ENCODE measurements around the gene NUP107.

The NUP107 gene

DNA sequence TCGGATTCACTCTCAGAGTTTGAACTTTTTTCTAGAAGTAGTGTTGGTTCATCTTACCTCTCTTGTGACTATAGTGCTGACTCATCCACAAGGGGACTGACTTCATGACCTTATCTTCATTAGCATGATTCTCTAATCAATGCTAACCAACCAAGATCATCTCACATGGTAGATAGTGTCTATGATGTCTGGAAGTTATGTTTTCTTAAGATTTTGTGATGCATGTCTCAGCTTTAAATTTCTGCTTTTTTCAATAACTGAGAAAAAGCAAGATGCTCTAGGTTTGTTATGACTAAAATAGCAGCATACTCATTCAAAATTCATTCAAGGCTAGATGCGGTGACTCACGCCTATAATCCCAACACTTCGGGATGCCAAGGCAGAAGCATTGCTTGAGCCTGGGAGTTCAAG, 46.9 kb downstream of the NUP107 start:
- Histone ChIP-seq H3K27ac (ENCODE audit: low read depth, low read length, severe bottlenecking) (peak overlapping the region; percentile 43), H3K36me3 (ENCODE audit: control insufficient read depth, insufficient read depth, low read length) (peaks cover 92% of the 10 kb centered on the region), H3K4me1 (ENCODE audit: control insufficient read depth, insufficient read depth, low read length, poor library complexity, severe bottlenecking) (no peaks in the 10 kb centered on the region), H3K9me3 (ENCODE audit: control insufficient read depth, low read length) (no peaks in the 10 kb centered on the region), H3K4me3 (ENCODE audit: extremely low read depth, insufficient read depth, low read length, poor library complexity, severe bottlenecking) (no peak overlapping the region)
- 100% methylated on average over 3 to 4 of the region's 4 CpGs for WGBS, 2 experiments (ENCODE audit: insufficient coverage in 2 of 2)

DNA sequence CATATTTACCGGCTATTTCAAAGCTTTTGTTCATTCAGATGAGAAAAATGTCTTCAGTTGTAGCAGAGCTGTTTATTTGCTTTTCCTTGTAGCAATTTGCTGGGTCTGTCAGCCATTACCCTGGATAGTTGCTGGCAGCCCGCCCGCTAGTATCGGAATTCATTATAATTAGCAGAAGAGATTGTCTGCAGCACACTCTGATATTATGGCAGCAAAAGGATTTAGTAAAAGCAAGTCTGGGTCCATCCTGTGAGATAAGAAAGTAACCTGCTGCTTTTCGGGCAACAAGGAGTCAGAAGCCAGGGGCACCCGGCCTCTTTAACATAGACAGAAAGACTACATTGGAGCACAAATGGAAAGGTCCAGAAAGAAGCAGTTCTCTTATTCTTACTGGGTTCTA, 53.1 kb downstream of the NUP107 start:
- H3K36me3 ChIP-seq (ENCODE audit: control insufficient read depth, insufficient read depth, low read length) = peaks cover 49% of the 10 kb centered on the region
- no peaks in the 10 kb centered on the region for H3K9me3 ChIP-seq (ENCODE audit: control insufficient read depth, low read length)
- WGBS, 2 experiments (ENCODE audit: insufficient coverage in 2 of 2) = 95 to 99% methylated on average over 5 to 6 of the region's 6 CpGs
- H3K4me3 ChIP-seq (ENCODE audit: extremely low read depth, insufficient read depth, low read length, poor library complexity, severe bottlenecking) = no peak overlapping the region
- no peaks in the 10 kb centered on the region for H3K4me1 ChIP-seq (ENCODE audit: control insufficient read depth, insufficient read depth, low read length, poor library complexity, severe bottlenecking)
- no peak overlapping the region for H3K27ac ChIP-seq (ENCODE audit: low read depth, low read length, severe bottlenecking)

- Histone ChIP-seq H3K4me3 (ENCODE audit: extremely low read depth, insufficient read depth, low read length, poor library complexity, severe bottlenecking) (no peak overlapping the region), H3K9me3 (ENCODE audit: control insufficient read depth, low read length) (no peaks in the 10 kb centered on the region), H3K36me3 (ENCODE audit: control insufficient read depth, insufficient read depth, low read length) (peaks cover 16% of the 10 kb centered on the region), H3K4me1 (ENCODE audit: control insufficient read depth, insufficient read depth, low read length, poor library complexity, severe bottlenecking) (peaks cover 3% of the 10 kb centered on the region), H3K27ac (ENCODE audit: low read depth, low read length, severe bottlenecking) (no peak overlapping the region)
- WGBS, 2 experiments (ENCODE audit: insufficient coverage in 2 of 2) = 77 to 85% methylated on average over 2 of the region's 2 CpGs
These were observed 56.6 kb downstream of the NUP107 start for GRCh38 chr12:68743356-68743755.

- Histone ChIP-seq H3K4me1 (ENCODE audit: control insufficient read depth, insufficient read depth, low read length, poor library complexity, severe bottlenecking) (peaks cover 3% of the 10 kb centered on the region), H3K27ac (ENCODE audit: low read depth, low read length, severe bottlenecking) (no peak overlapping the region), H3K4me3 (ENCODE audit: extremely low read depth, insufficient read depth, low read length, poor library complexity, severe bottlenecking) (peak overlapping the region; percentile 68), H3K9me3 (ENCODE audit: control insufficient read depth, low read length) (no peaks in the 10 kb centered on the region), H3K36me3 (ENCODE audit: control insufficient read depth, insufficient read depth, low read length) (peaks cover 13% of the 10 kb centered on the region)
- WGBS, 2 experiments (ENCODE audit: insufficient coverage in 2 of 2) = 82% methylated on average over 5 of the region's 9 CpGs; no CpG with 5 or more reads in 1 of the 2 experiments
These were observed 58.7 kb downstream of the NUP107 start for GRCh38 chr12:68745376-68745903.

GRCh38 chr12:68745904-68746571, 59.3 kb downstream of the NUP107 start, which contains the start of gene SLC35E3:
Gene SLC35E3 (plus strand): TSS chr12:68746176. CDS start chr12:68746378, 202 bp downstream.
- peaks cover 3% of the 10 kb centered on the region for H3K4me1 ChIP-seq (ENCODE audit: control insufficient read depth, insufficient read depth, low read length, poor library complexity, severe bottlenecking)
- 3 to 8% methylated on average over 47 to 51 of the region's 52 CpGs for whole genome bisulfite sequencing, 2 experiments (ENCODE audit: insufficient coverage in 2 of 2)
- peak within 1 kb of the TSS; percentile 72 for H3K27ac ChIP-seq (ENCODE audit: low read depth, low read length, severe bottlenecking)
- peak within 1 kb of the TSS; percentile 68 for H3K4me3 ChIP-seq (ENCODE audit: extremely low read depth, insufficient read depth, low read length, poor library complexity, severe bottlenecking)
- H3K36me3 ChIP-seq (ENCODE audit: control insufficient read depth, insufficient read depth, low read length) = peaks cover 19% of the 10 kb centered on the region
- H3K9me3 ChIP-seq (ENCODE audit: control insufficient read depth, low read length) = no peaks in the 10 kb centered on the region

- Histone ChIP-seq H3K27ac (ENCODE audit: low read depth, low read length, severe bottlenecking) (peak overlapping the region; percentile 72), H3K4me1 (ENCODE audit: control insufficient read depth, insufficient read depth, low read length, poor library complexity, severe bottlenecking) (peaks cover 3% of the 10 kb centered on the region), H3K9me3 (ENCODE audit: control insufficient read depth, low read length) (no peaks in the 10 kb centered on the region), H3K4me3 (ENCODE audit: extremely low read depth, insufficient read depth, low read length, poor library complexity, severe bottlenecking) (peak overlapping the region; percentile 68), H3K36me3 (ENCODE audit: control insufficient read depth, insufficient read depth, low read length) (peaks cover 23% of the 10 kb centered on the region)
- 7 to 14% methylated on average over 5 of the region's 15 CpGs for WGBS, 2 experiments (ENCODE audit: insufficient coverage in 2 of 2)
These were observed 59.9 kb downstream of the NUP107 start for GRCh38 chr12:68746572-68747180.

GRCh38 chr12:68749443-68749842, 62.7 kb downstream of the NUP107 start:
- Histone ChIP-seq H3K36me3 (ENCODE audit: control insufficient read depth, insufficient read depth, low read length) (peaks cover 50% of the 10 kb centered on the region), H3K9me3 (ENCODE audit: control insufficient read depth, low read length) (no peaks in the 10 kb centered on the region), H3K4me1 (ENCODE audit: control insufficient read depth, insufficient read depth, low read length, poor library complexity, severe bottlenecking) (peaks cover 3% of the 10 kb centered on the region), H3K4me3 (ENCODE audit: extremely low read depth, insufficient read depth, low read length, poor library complexity, severe bottlenecking) (no peak overlapping the region), H3K27ac (ENCODE audit: low read depth, low read length, severe bottlenecking) (no peak overlapping the region)
- 86 to 97% methylated on average over 2 to 3 of the region's 3 CpGs for WGBS, 2 experiments (ENCODE audit: insufficient coverage in 2 of 2)

- 90 to 100% methylated on average over 1 to 4 of the region's 4 CpGs for WGBS, 2 experiments (ENCODE audit: insufficient coverage in 2 of 2)
- H3K4me3 ChIP-seq (ENCODE audit: extremely low read depth, insufficient read depth, low read length, poor library complexity, severe bottlenecking) = no peak overlapping the region
- peaks cover 54% of the 10 kb centered on the region for H3K36me3 ChIP-seq (ENCODE audit: control insufficient read depth, insufficient read depth, low read length)
- no peaks in the 10 kb centered on the region for H3K9me3 ChIP-seq (ENCODE audit: control insufficient read depth, low read length)
- H3K27ac ChIP-seq (ENCODE audit: low read depth, low read length, severe bottlenecking) = no peak overlapping the region
- peaks cover 3% of the 10 kb centered on the region for H3K4me1 ChIP-seq (ENCODE audit: control insufficient read depth, insufficient read depth, low read length, poor library complexity, severe bottlenecking)
These were observed 63.1 kb downstream of the NUP107 start for GRCh38 chr12:68749861-68750260.

GRCh38 chr12:68750506-68750905, 63.7 kb downstream of the NUP107 start:
- Histone ChIP-seq H3K4me3 (ENCODE audit: extremely low read depth, insufficient read depth, low read length, poor library complexity, severe bottlenecking) (no peak overlapping the region), H3K36me3 (ENCODE audit: control insufficient read depth, insufficient read depth, low read length) (peaks cover 60% of the 10 kb centered on the region), H3K9me3 (ENCODE audit: control insufficient read depth, low read length) (no peaks in the 10 kb centered on the region), H3K27ac (ENCODE audit: low read depth, low read length, severe bottlenecking) (no peak overlapping the region), H3K4me1 (ENCODE audit: control insufficient read depth, insufficient read depth, low read length, poor library complexity, severe bottlenecking) (peaks cover 3% of the 10 kb centered on the region)
- 53 to 87% methylated on average over 3 to 4 of the region's 4 CpGs for WGBS, 2 experiments (ENCODE audit: insufficient coverage in 2 of 2)

DNA sequence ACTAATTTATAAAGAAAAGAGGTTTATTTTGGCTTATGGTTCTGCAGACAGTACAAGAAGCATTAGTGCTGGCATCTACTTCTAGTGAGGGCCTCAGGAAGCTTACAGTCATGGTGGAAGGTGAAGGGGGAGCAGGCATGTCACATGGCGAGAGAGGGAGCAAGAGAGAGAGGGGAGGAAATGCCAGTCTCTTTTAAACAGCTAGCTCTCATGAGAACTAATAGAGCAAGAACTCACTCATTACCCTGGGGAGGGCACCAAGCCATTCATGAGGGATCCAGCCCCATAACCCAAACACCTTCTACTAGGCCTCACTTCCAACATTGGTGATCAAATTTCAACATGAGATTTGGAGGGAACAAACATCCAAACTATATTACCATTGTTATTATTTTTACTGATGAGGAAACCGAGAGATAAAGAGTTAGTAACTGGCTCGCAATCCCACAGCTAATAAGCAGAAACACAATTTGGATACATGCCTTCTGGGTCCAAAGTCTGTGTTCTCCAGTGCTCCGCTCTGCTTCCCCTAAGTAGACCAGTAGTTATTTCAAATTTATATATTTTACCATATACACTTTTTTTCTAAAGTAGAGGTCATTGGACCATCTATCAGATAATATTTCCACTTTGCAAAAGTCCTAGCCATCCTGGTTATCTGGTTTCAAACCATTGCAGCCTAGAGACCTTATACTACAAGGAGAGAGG, 68.9 kb downstream of the NUP107 start:
- Histone ChIP-seq H3K36me3 (ENCODE audit: control insufficient read depth, insufficient read depth, low read length) (peaks cover 86% of the 10 kb centered on the region), H3K4me1 (ENCODE audit: control insufficient read depth, insufficient read depth, low read length, poor library complexity, severe bottlenecking) (no peaks in the 10 kb centered on the region), H3K9me3 (ENCODE audit: control insufficient read depth, low read length) (no peaks in the 10 kb centered on the region), H3K27ac (ENCODE audit: low read depth, low read length, severe bottlenecking) (no peak overlapping the region), H3K4me3 (ENCODE audit: extremely low read depth, insufficient read depth, low read length, poor library complexity, severe bottlenecking) (no peak overlapping the region)
- 100% methylated on average over 1 of the region's 4 CpGs; no CpG with 5 or more reads in 1 of the 2 experiments for WGBS, 2 experiments (ENCODE audit: insufficient coverage in 2 of 2)
